Endothelial cell (in vitro differentiated cells): ENCODE data around the gene KYAT1. TPM values are rescaled to one million over a fixed set of nuclear protein-coding genes. Genes with fewer than 3 reads are reported as not detected.

Experiments
- DNase-seq: peaks from one replicate; pipeline ENCODE4 v3.0.0; 2021; ENCODE audit warnings: low spot score
- H3K27ac Mint-ChIP-seq: one replicate; pipeline ENCODE4 v1.8.0; 2021; ENCODE audit warnings: mixed read lengths, inconsistent platforms; ENCODE audit not compliant: unreplicated experiment
- H3K27me3 Mint-ChIP-seq: one replicate; pipeline ENCODE4 v1.8.0; 2021; ENCODE audit warnings: mild to moderate bottlenecking, moderate library complexity, mixed read lengths, inconsistent platforms; ENCODE audit not compliant: unreplicated experiment
- H3K36me3 Mint-ChIP-seq: one replicate; pipeline ENCODE4 v1.8.0; 2021; ENCODE audit warnings: mild to moderate bottlenecking, low read depth, mixed read lengths, inconsistent platforms; ENCODE audit not compliant: unreplicated experiment
- H3K4me1 Mint-ChIP-seq: one replicate; pipeline ENCODE4 v1.8.0; 2021; ENCODE audit warnings: mild to moderate bottlenecking, mixed read lengths, inconsistent platforms; ENCODE audit not compliant: unreplicated experiment
- H3K4me3 Mint-ChIP-seq: one replicate; pipeline ENCODE4 v1.8.0; 2021; ENCODE audit warnings: mild to moderate bottlenecking, mixed read lengths, inconsistent platforms; ENCODE audit not compliant: unreplicated experiment
- H3K9me3 Mint-ChIP-seq: one replicate; pipeline ENCODE4 v1.8.0; 2021; ENCODE audit warnings: mixed read lengths, inconsistent platforms; ENCODE audit not compliant: unreplicated experiment
- CTCF ChIP-seq: fragments of 200-600 bp; sonication (generic); IDR thresholded peaks from one replicate; pipeline ENCODE4 v1.5.0; 2021; ENCODE audit warnings: antibody characterized with exemption; ENCODE audit not compliant: unreplicated experiment
- total RNA-seq: library from RNA; stranded (reverse); fragmentation: NEBNext Ultra II Directional; extraction: Animal tissue kit (Norgen Biotek cat#: 25700); gene quantifications from one replicate; pipeline ENCODE4 v1.2.1, GENCODE V29; 2021; ENCODE audit not compliant: unreplicated experiment

Gene KYAT1
- total RNA-seq, 1 donor from 2014 or later = 3.3 TPM

- peaks cover 3% of the 10 kb centered on the region for H3K27me3 Mint-ChIP-seq
- no peak for DNase-seq
- TF ChIP-seq CTCF = no peak
- H3K36me3 Mint-ChIP-seq = peaks cover 4% of the 10 kb centered on the region
- peaks cover 4% of the 10 kb centered on the region for H3K4me1 Mint-ChIP-seq
- H3K27ac Mint-ChIP-seq = no peak overlapping the region
- no peaks in the 10 kb centered on the region for H3K9me3 Mint-ChIP-seq
- H3K4me3 Mint-ChIP-seq = no peak overlapping the region
These were observed 20.8 kb upstream of the KYAT1 start for GRCh38 chr9:128902351-128903078.

GRCh38 chr9:128901822-128902221 lies 20.1 kb upstream of the KYAT1 start:
- Mint-ChIP-seq H3K36me3 (peaks cover 3% of the 10 kb centered on the region), H3K4me1 (peaks cover 4% of the 10 kb centered on the region), H3K27me3 (peaks cover 3% of the 10 kb centered on the region), H3K27ac (no peak overlapping the region), H3K4me3 (no peak overlapping the region), H3K9me3 (no peaks in the 10 kb centered on the region)
- TF ChIP-seq CTCF = no peak
- DNase-seq = no peak

- Mint-ChIP-seq H3K4me1 (peaks cover 4% of the 10 kb centered on the region), H3K4me3 (no peak overlapping the region), H3K27me3 (peaks cover 4% of the 10 kb centered on the region), H3K36me3 (peaks cover 3% of the 10 kb centered on the region), H3K27ac (no peak overlapping the region), H3K9me3 (no peaks in the 10 kb centered on the region)
- no peak for TF ChIP-seq CTCF
- no peak for DNase-seq
These were observed 19.6 kb upstream of the KYAT1 start for GRCh38 chr9:128901379-128901778.

GRCh38 chr9:128899566-128900322 lies 18.0 kb upstream of the KYAT1 start:
- H3K4me1 Mint-ChIP-seq = peaks cover 4% of the 10 kb centered on the region

More at GRCh38 chr9:128899566-128900322, 18.0 kb upstream of the KYAT1 start:
- peak overlapping the region; percentile 27 for H3K27ac Mint-ChIP-seq
- no peak for TF ChIP-seq CTCF
- no peak overlapping the region for H3K4me3 Mint-ChIP-seq
- H3K9me3 Mint-ChIP-seq = no peaks in the 10 kb centered on the region
- peaks cover 4% of the 10 kb centered on the region for H3K27me3 Mint-ChIP-seq
- H3K36me3 Mint-ChIP-seq = peaks cover 3% of the 10 kb centered on the region
- DNase-seq = no peak
